Kidney (tissue), 14 donors: Measurements from ENCODE around the gene RHOT2. TPM values are rescaled to one million over a fixed set of nuclear protein-coding genes. Genes with fewer than 3 reads are reported as not detected.

Source experiments
- DNase-seq, 5 donors: peaks; one replicate each; pipeline ENCODE4 v3.0.0-alpha.2; 2013 to 2020
- FAIRE-seq: peaks from 2 replicates; lab custom pipeline; 2012; peaks lifted over from hg19 to GRCh38; lab: Jason Lieb, UNC
- H3K27ac ChIP-seq, 2 donors: one replicate each; pipeline ENCODE4 v1.7.0; 2013; ENCODE audit warnings: low read depth in 2 of 2, low read length in 2 of 2, inconsistent platforms in 1 of 2
- H3K27me3 ChIP-seq: one replicate; pipeline ENCODE4 v1.7.1; 2013; ENCODE audit warnings: low read length, inconsistent platforms; ENCODE audit not compliant: control insufficient read depth, insufficient read depth
- H3K36me3 ChIP-seq, 3 donors: one replicate each; pipeline versions ENCODE4 v1.7.0 to v1.7.1; 2013; ENCODE audit warnings: low read length in 3 of 3, control low read depth in 1 of 3, inconsistent platforms in 1 of 3; ENCODE audit not compliant: insufficient read depth in 3 of 3, control insufficient read depth in 2 of 3
- H3K4me1 ChIP-seq, 3 donors: one replicate each; pipeline versions ENCODE4 v1.7.0 to v1.7.1; 2013; ENCODE audit warnings: low read length in 3 of 3, inconsistent platforms in 1 of 3, low read depth in 1 of 3; ENCODE audit not compliant: control insufficient read depth in 2 of 3, insufficient read depth in 2 of 3
- H3K4me3 ChIP-seq, 3 donors: one replicate each; pipeline versions ENCODE4 v1.7.0 to v1.8.1; 2013; ENCODE audit warnings: low read length in 3 of 3, control low read depth in 1 of 3, inconsistent platforms in 1 of 3
- H3K9ac ChIP-seq, 3 donors: one replicate each; pipeline versions ENCODE4 v1.7.0 to v1.7.1; 2013; ENCODE audit warnings: low read length in 3 of 3, control low read depth in 1 of 3, inconsistent platforms in 1 of 3
- H3K9me3 ChIP-seq, 3 donors: one replicate each; pipeline versions ENCODE4 v1.7.0 to v1.7.1; 2013; ENCODE audit warnings: low read length in 3 of 3, control low read depth in 1 of 3, inconsistent platforms in 1 of 3; ENCODE audit not compliant: control insufficient read depth in 2 of 3, insufficient read depth in 1 of 3
- intact Hi-C: fragments of 100-400 bp; cut with DNase I; formaldehyde crosslinking; loops from one replicate; pipeline ENCODE4 v1.11.1; 2022
- polyA plus RNA-seq: library from polyadenylated mRNA; stranded (reverse); fragments of 350-450 nt; fragmentation: Illumina TruSeq; extraction: RNeasy Lipid Tissue Mini Kit (QIAGEN cat#74804); gene quantifications from one replicate; pipeline ENCODE4 v1.2.3, GENCODE V29; 2014; ENCODE audit warnings: low read depth, low replicate concordance; ENCODE audit not compliant: insufficient read depth
- total RNA-seq: library from RNA; stranded (reverse); fragmentation: NEBNext Ultra II Directional; extraction: Animal tissue kit (Norgen Biotek cat#: 25700); gene quantifications from one replicate; pipeline ENCODE4 v1.2.1, GENCODE V29; 2021
- TF ChIP-seq, protein P1 (sequence below): IDR thresholded peaks from 3 replicates; pipeline ENCODE4 v1.5.1; 2012; ENCODE audit warnings: mild to moderate bottlenecking, moderate library complexity, borderline replicate concordance; ENCODE audit not compliant: insufficient read depth; ENCODE audit errors: extremely low read depth
- donor health status: control.
- donor health status: control.
- donor health status: control.
- donor health status: control.
- donor health status: control.
- donor health status: DM: yes; HTN: yes; CAD: no.
- donor health status: Normal renal cell carcinoma (clear cell type).

The RHOT2 gene
- total and polyA plus RNA-seq, 2 donors from 2014 or later = 90.5 to 117 TPM

DNA sequence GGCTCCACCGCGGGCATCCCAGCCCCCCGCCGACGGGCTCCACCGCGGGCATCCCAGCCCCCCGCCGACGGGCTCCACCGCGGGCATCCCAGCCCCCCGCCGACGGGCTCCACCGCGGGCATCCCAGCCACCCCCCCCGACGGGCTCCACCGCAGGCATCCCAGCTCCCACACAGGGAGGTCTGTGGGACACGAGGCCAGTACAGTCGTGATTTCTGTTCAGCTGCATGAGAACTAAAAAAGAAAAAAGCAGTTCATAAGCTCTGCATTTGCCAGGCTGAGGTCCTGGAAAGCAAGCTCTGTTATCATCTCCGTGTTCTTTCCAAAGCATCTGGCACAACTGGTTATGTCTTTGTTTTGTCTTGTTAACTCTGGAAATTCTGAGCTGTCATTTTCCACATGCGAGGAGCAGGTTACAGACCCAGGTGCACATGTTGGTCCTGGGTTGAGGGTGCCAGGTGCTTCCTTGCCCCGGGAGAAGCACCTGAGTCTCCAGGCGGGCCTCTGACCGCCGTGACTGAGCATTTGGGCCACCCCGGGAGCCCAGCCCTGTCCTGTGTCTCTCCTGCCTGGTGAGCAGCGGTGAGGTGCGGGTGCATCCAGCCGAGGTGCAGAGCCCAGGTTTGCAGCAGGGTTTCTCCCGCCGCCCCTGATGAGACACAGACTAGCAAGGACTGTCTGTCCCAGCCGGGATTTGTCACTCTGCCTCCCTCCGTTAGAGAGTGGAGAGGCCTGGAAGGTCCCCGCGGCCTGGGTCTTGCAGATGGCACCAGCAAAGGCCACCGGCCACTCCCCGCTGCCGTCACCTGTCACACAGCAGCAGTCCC is 47.0 kb upstream of the RHOT2 start:
- intact Hi-C loops = no loop called here
- DNase-seq (peak in 1 of 5 donors; percentile 37), FAIRE-seq (no peak)

DNA sequence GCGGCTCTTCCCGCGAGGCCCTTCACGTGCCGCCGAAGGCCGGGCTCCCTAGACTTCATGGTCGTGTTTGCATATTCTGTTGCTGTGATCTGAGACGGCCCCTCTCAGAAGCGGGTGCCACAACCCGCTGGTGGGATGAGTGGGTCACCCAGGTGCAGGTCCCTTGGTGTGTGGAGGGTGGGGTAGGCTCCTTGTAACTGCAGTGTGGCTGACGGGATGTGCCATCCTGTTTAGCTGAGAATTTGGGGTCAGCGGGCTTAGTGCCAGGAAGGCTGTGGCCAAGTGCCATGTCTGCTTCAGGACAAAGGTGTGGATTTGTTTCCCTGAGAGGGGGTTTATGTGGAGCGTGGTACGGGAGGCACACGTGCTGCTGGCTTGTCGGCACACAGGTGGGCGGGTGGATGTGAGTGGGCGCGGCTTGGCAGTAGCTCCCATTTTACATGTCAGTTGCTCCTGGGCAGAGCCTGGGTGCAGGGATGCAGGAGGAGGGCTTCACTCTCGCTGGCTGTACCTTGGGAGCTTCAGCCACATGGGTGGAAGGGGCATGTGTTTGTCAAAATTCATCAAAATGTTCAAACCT is 46.3 kb upstream of the RHOT2 start:
- intact Hi-C loops = no loop called here
- Histone ChIP-seq H3K9me3 (no peaks in the 10 kb centered on the region), H3K4me1 (no peaks in the 10 kb centered on the region), H3K4me3 (no peak overlapping the region), H3K36me3 (no peaks in the 10 kb centered on the region), H3K9ac (no peak overlapping the region), H3K27ac (no peak overlapping the region), H3K27me3 (no peaks in the 10 kb centered on the region)
- peak in 1 of 5 donors; percentile 43 for DNase-seq
- TF ChIP-seq, protein P1, sequence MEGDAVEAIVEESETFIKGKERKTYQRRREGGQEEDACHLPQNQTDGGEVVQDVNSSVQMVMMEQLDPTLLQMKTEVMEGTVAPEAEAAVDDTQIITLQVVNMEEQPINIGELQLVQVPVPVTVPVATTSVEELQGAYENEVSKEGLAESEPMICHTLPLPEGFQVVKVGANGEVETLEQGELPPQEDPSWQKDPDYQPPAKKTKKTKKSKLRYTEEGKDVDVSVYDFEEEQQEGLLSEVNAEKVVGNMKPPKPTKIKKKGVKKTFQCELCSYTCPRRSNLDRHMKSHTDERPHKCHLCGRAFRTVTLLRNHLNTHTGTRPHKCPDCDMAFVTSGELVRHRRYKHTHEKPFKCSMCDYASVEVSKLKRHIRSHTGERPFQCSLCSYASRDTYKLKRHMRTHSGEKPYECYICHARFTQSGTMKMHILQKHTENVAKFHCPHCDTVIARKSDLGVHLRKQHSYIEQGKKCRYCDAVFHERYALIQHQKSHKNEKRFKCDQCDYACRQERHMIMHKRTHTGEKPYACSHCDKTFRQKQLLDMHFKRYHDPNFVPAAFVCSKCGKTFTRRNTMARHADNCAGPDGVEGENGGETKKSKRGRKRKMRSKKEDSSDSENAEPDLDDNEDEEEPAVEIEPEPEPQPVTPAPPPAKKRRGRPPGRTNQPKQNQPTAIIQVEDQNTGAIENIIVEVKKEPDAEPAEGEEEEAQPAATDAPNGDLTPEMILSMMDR = no peak
- FAIRE-seq = no peak

More for the DNA sequence above, 47.0 kb upstream of the RHOT2 start:
- Histone ChIP-seq H3K27me3 (no peaks in the 10 kb centered on the region), H3K4me3 (no peak overlapping the region), H3K4me1 (no peaks in the 10 kb centered on the region), H3K9ac (no peak overlapping the region), H3K9me3 (no peaks in the 10 kb centered on the region), H3K27ac (no peak overlapping the region), H3K36me3 (no peaks in the 10 kb centered on the region)
- TF ChIP-seq, protein P1 = no peak

DNA sequence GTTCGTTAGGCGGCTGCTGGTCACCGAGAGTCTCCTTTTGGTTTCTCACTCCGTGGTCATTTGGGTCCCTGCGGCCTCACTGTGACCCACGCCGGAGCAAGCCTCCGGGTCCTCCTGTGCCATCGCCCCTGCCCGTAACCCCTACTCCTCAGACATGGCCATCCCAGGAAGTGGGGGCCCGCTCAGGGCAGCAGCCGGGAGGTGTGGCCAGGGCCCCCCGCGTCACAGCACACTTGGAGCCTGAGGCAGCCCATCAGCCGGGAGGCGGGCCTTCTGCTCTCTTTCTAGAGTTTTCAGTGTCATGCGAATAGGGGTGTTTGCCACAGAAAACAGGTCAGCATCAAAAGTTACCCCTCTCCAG is 45.0 kb upstream of the RHOT2 start:
- H3K9me3 ChIP-seq = no peaks in the 10 kb centered on the region
- peaks cover 0 to 6% (median 0%) of the 10 kb centered on the region in 3 donors for H3K36me3 ChIP-seq
- intact Hi-C loops = no loop called here
- H3K27me3 ChIP-seq = no peaks in the 10 kb centered on the region
- H3K4me1 ChIP-seq = no peaks in the 10 kb centered on the region
- H3K9ac ChIP-seq = no peak overlapping the region
- no peak for FAIRE-seq
- TF ChIP-seq, protein P1 = no peak
- H3K4me3 ChIP-seq = no peak overlapping the region
- DNase-seq = peak in 1 of 5 donors; percentile 30
- H3K27ac ChIP-seq = no peak overlapping the region
